ENCODE data around the gene RIPOR3.

DNA sequence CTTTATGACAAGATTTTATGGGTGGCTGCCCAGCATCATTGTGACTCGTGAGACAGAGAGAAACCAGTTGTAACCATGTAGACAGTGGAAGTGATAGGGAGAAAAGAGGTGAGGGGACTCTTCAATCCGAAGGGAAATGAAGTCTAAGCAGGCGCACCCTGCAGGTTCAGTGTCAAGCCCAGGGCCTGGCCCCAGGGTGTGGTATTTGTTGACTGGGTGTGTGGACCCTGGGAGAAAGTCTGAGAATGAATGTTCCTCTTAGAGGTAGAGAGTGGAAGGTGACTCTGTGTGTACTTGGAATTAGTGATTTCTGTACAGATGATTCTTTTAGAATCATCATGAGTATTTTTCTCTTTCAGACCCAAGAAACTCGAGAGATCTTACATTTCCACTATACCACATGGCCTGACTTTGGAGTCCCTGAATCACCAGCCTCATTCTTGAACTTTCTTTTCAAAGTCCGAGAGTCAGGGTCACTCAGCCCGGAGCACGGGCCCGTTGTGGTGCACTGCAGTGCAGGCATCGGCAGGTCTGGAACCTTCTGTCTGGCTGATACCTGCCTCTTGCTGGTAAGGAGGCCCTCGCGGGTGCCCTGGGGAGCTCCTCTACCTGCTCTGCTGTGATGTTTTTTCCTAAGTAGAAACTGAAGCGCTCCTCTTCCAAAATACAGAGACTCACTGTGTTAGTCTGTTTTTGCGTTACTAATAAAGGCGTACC is 113.1 kb downstream of the RIPOR3 start:
- TF ChIP-seq, protein P1, sequence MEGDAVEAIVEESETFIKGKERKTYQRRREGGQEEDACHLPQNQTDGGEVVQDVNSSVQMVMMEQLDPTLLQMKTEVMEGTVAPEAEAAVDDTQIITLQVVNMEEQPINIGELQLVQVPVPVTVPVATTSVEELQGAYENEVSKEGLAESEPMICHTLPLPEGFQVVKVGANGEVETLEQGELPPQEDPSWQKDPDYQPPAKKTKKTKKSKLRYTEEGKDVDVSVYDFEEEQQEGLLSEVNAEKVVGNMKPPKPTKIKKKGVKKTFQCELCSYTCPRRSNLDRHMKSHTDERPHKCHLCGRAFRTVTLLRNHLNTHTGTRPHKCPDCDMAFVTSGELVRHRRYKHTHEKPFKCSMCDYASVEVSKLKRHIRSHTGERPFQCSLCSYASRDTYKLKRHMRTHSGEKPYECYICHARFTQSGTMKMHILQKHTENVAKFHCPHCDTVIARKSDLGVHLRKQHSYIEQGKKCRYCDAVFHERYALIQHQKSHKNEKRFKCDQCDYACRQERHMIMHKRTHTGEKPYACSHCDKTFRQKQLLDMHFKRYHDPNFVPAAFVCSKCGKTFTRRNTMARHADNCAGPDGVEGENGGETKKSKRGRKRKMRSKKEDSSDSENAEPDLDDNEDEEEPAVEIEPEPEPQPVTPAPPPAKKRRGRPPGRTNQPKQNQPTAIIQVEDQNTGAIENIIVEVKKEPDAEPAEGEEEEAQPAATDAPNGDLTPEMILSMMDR (IDR thresholded peaks at IDR 0.05), result no peak
- TF ChIP-seq POLR2A (IDR thresholded peaks at IDR 0.05), result no peak
